Measurements from ENCODE around the gene OSBPL10.

OSBPL10 gene

DNA sequence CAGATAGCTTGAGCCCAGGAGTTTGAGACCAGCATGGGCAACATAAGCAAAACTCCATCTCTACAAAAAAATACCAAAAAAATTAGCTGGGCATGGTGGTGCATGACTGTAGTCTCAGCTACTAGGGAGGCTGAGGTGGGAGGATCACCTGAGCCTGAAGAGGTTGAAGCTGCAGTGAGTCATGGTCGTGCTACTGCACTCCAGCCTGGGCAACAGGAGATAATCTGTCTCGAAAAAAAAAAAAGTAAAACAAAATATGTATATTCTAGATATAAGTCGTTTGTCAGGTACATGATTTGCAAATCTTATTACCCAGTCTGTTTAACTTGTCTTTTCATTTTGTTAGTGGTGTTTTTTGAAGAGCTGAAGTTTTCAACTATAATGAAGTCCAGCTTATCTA lies 40.7 kb upstream of the OSBPL10 start:
- Histone ChIP-seq H3K4me2 (ENCODE audit: low read length) (no peak overlapping the region), H3K36me3 (ENCODE audit: insufficient read depth, low read length) (no peaks in the 10 kb centered on the region), H3K27me3 (ENCODE audit: insufficient read depth, low read length) (no peaks in the 10 kb centered on the region), H3K27ac (ENCODE audit: low read depth, low read length, poor library complexity, severe bottlenecking) (no peak overlapping the region), H4K20me1 (ENCODE audit: insufficient read depth, low read length) (no peaks in the 10 kb centered on the region), H3K4me1 (ENCODE audit: insufficient read depth, low read length, severe bottlenecking) (peaks cover 18% of the 10 kb centered on the region), H3K9me2 (ENCODE audit: low read depth, low read length) (no peaks in the 10 kb centered on the region), H3K9me3 (ENCODE audit: low read length) (no peaks in the 10 kb centered on the region), H2AFZ (ENCODE audit: low read length) (no peak overlapping the region), H3F3A (ENCODE audit: insufficient read depth, low read length) (no peaks in the 10 kb centered on the region), H3K4me3 (ENCODE audit: low read depth, low read length, poor library complexity, severe bottlenecking) (no peak overlapping the region), H3K79me2 (ENCODE audit: insufficient read depth, low read length) (no peaks in the 10 kb centered on the region), H3K9ac (ENCODE audit: low read length) (no peak overlapping the region)
- TF ChIP-seq CTCF (IDR thresholded peaks at IDR 0.05; ENCODE audit: low read length) (no peak), EZH2 (IDR thresholded peaks at IDR 0.05; ENCODE audit: borderline replicate concordance, low read length) (no peak)

- H3K4me3 ChIP-seq (ENCODE audit: low read depth, low read length, poor library complexity, severe bottlenecking), result no peak overlapping the region
- H2AFZ ChIP-seq (ENCODE audit: low read length), result no peak overlapping the region
Measured at GRCh38 chr3:32021155-32021554, 40.1 kb upstream of the OSBPL10 start.

DNA sequence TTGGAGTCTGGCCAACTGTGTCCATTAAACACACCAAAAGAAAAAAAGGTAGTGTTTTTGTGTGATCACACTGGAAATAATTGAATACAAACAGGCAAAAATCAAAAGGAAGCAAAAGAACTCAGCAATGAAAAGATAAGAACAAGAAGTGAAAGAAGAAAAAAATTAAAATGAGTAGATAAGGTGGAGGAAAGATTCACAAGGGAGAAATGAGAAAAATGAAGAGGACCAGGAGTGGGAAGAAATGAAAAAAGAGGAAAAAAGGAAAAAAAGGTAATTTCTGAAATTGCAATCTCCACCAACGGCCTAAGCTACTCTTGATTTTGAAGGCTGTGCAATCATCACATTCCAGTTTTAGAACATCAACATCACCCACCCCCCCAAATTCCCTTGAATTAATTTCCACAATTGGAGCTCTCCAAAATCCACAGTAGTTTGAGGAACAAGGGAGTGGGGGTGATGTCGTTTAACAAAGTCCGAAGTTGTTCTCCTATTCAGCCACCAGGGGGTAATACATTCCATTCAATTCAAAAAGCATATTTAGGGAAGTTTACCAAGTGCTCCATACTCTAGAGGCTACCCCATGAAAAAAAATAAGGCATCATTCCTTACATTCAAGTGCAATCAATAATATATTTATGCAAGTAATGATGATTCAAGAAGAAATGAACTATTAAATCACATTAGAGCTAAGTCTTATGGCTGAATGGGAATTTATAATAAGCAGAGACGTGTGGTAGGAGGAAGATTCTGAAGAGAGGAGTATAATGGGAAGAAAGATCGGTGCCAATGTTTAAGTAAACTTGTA lies 37.9 kb upstream of the OSBPL10 start:
- H3K4me3 ChIP-seq (ENCODE audit: low read depth, low read length, poor library complexity, severe bottlenecking), result no peak overlapping the region
- no peaks in the 10 kb centered on the region for H3K9me2 ChIP-seq (ENCODE audit: low read depth, low read length)
- H3K27ac ChIP-seq (ENCODE audit: low read depth, low read length, poor library complexity, severe bottlenecking), result no peak overlapping the region
- H3K4me1 ChIP-seq (ENCODE audit: insufficient read depth, low read length, severe bottlenecking), result peaks cover 5% of the 10 kb centered on the region
- TF ChIP-seq EZH2 (IDR thresholded peaks at IDR 0.05; ENCODE audit: borderline replicate concordance, low read length) (no peak), CTCF (IDR thresholded peaks at IDR 0.05; ENCODE audit: low read length) (peak; percentile 87)
- no peaks in the 10 kb centered on the region for H3K79me2 ChIP-seq (ENCODE audit: insufficient read depth, low read length)
- H2AFZ ChIP-seq (ENCODE audit: low read length), result no peak overlapping the region
- no peak overlapping the region for H3K4me2 ChIP-seq (ENCODE audit: low read length)
- no peaks in the 10 kb centered on the region for H4K20me1 ChIP-seq (ENCODE audit: insufficient read depth, low read length)
- no peak overlapping the region for H3K9ac ChIP-seq (ENCODE audit: low read length)
- H3K36me3 ChIP-seq (ENCODE audit: insufficient read depth, low read length), result no peaks in the 10 kb centered on the region
- no peaks in the 10 kb centered on the region for H3F3A ChIP-seq (ENCODE audit: insufficient read depth, low read length)
- H3K27me3 ChIP-seq (ENCODE audit: insufficient read depth, low read length), result no peaks in the 10 kb centered on the region
- no peaks in the 10 kb centered on the region for H3K9me3 ChIP-seq (ENCODE audit: low read length)

More at GRCh38 chr3:32021155-32021554, 40.1 kb upstream of the OSBPL10 start:
- no peaks in the 10 kb centered on the region for H3K36me3 ChIP-seq (ENCODE audit: insufficient read depth, low read length)
- no peak overlapping the region for H3K9ac ChIP-seq (ENCODE audit: low read length)
- TF ChIP-seq CTCF (IDR thresholded peaks at IDR 0.05; ENCODE audit: low read length) (no peak), EZH2 (IDR thresholded peaks at IDR 0.05; ENCODE audit: borderline replicate concordance, low read length) (no peak)
- H3K27me3 ChIP-seq (ENCODE audit: insufficient read depth, low read length), result no peaks in the 10 kb centered on the region
- H3F3A ChIP-seq (ENCODE audit: insufficient read depth, low read length), result no peaks in the 10 kb centered on the region
- H4K20me1 ChIP-seq (ENCODE audit: insufficient read depth, low read length), result no peaks in the 10 kb centered on the region
- no peaks in the 10 kb centered on the region for H3K9me3 ChIP-seq (ENCODE audit: low read length)
- no peaks in the 10 kb centered on the region for H3K79me2 ChIP-seq (ENCODE audit: insufficient read depth, low read length)
- no peaks in the 10 kb centered on the region for H3K9me2 ChIP-seq (ENCODE audit: low read depth, low read length)
- H3K27ac ChIP-seq (ENCODE audit: low read depth, low read length, poor library complexity, severe bottlenecking), result no peak overlapping the region
- peaks cover 12% of the 10 kb centered on the region for H3K4me1 ChIP-seq (ENCODE audit: insufficient read depth, low read length, severe bottlenecking)
- no peak overlapping the region for H3K4me2 ChIP-seq (ENCODE audit: low read length)

Measured in OCI-LY1 (cell line).